Activated T-helper 1 cell treated with anti-CD3 and anti-CD28 coated beads, Interleukin-2, amount 50 U/mL, for 16 hours (primary cell): Measurements from ENCODE around the gene SIGLEC11.
"Not testable (repeated sequence)": the region's sequence is repeated elsewhere in the genome, so short reads cannot be mapped to it uniquely, and the experiment has no call there.

Experiments
- DNase-seq, 2 donors: peaks; one replicate each; pipeline ENCODE4 v3.0.0-alpha.2; 2020; ENCODE audit warnings: low read depth in 1 of 2, low spot score in 1 of 2

Gene SIGLEC11

GRCh38 chr19:49927526-49928264 lies 33.3 kb downstream of the SIGLEC11 start:
- DNase-seq = no peak

GRCh38 chr19:49926515-49926914 lies 34.5 kb downstream of the SIGLEC11 start:
- DNase-seq = no peak

- DNase-seq = no peak
Observed at GRCh38 chr19:49925486-49925885, 35.5 kb downstream of the SIGLEC11 start.

- not testable (repeated sequence) for DNase-seq
Observed at GRCh38 chr19:49924881-49925210, 36.1 kb downstream of the SIGLEC11 start.

- no peak for DNase-seq
Observed at GRCh38 chr19:49924004-49924880, 36.7 kb downstream of the SIGLEC11 start.

- DNase-seq = no peak
Observed at GRCh38 chr19:49923055-49924003, 37.6 kb downstream of the SIGLEC11 start.

- no peak for DNase-seq
Observed at GRCh38 chr19:49921871-49922795, 38.8 kb downstream of the SIGLEC11 start.

- no peak for DNase-seq
Observed at GRCh38 chr19:49920624-49921363, 40.2 kb downstream of the SIGLEC11 start.

- no peak for DNase-seq
Observed at GRCh38 chr19:49918089-49918488, 42.9 kb downstream of the SIGLEC11 start.

GRCh38 chr19:49916839-49917733 lies 43.9 kb downstream of the SIGLEC11 start:
- no peak for DNase-seq

GRCh38 chr19:49915271-49915670 lies 45.7 kb downstream of the SIGLEC11 start:
- no peak for DNase-seq

GRCh38 chr19:49913720-49914119 lies 47.3 kb downstream of the SIGLEC11 start:
- DNase-seq = no peak

- no peak for DNase-seq
Observed at GRCh38 chr19:49912965-49913685, 47.8 kb downstream of the SIGLEC11 start.

- DNase-seq = no peak
Observed at GRCh38 chr19:49911381-49912145, 49.4 kb downstream of the SIGLEC11 start.

GRCh38 chr19:49910179-49910578 lies 50.8 kb downstream of the SIGLEC11 start:
- no peak for DNase-seq

- DNase-seq = no peak
Observed at GRCh38 chr19:49908480-49909420, 52.2 kb downstream of the SIGLEC11 start.
